Astrocyte of the spinal cord (primary cell): ENCODE results near the gene TMEM234.

Experiments
- DNase-seq: peaks from one replicate; pipeline ENCODE4 v3.0.0; 2011; ENCODE audit warnings: low read depth, low spot score
- H3K4me3 ChIP-seq: 2 replicates; pipeline ENCODE4 v1.5.1; 2011; ENCODE audit warnings: low read depth, mild to moderate bottlenecking, low read length, moderate library complexity
- in situ Hi-C: cut with HindIII; loops from 2 replicates; pipeline ENCODE4 v1.10.0; 2017; ENCODE audit warnings: low sequenced_read_pairs
- TF ChIP-seq, protein P1 (sequence below): IDR thresholded peaks from 2 replicates; pipeline ENCODE4 v1.5.1; 2012; ENCODE audit warnings: low read depth, mild to moderate bottlenecking, low read length, inconsistent platforms

The TMEM234 gene

DNA sequence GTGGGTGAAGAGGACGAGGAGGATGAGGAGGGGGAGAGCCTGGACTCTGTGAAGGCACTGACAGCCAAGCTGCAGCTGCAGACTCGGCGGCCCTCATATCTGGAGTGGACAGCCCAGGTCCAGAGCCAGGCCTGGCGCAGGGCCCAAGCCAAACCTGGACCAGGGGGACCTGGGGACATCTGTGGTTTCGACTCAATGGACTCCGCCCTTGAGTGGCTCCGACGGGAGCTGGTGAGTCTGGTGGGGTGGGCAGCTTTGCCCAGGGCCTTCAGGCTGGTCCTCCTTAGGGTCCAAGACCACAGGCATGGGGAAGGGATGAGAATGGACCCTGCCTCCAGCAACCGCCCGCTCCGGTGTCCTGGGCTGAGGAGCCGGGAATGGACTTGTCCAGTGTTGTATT, 25.3 kb upstream of the TMEM234 start:
- DNase-seq = no peak
- in situ Hi-C loops = no loop called here
- TF ChIP-seq, protein P1, sequence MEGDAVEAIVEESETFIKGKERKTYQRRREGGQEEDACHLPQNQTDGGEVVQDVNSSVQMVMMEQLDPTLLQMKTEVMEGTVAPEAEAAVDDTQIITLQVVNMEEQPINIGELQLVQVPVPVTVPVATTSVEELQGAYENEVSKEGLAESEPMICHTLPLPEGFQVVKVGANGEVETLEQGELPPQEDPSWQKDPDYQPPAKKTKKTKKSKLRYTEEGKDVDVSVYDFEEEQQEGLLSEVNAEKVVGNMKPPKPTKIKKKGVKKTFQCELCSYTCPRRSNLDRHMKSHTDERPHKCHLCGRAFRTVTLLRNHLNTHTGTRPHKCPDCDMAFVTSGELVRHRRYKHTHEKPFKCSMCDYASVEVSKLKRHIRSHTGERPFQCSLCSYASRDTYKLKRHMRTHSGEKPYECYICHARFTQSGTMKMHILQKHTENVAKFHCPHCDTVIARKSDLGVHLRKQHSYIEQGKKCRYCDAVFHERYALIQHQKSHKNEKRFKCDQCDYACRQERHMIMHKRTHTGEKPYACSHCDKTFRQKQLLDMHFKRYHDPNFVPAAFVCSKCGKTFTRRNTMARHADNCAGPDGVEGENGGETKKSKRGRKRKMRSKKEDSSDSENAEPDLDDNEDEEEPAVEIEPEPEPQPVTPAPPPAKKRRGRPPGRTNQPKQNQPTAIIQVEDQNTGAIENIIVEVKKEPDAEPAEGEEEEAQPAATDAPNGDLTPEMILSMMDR = no peak
- no peak overlapping the region for H3K4me3 ChIP-seq

- no peak for DNase-seq
- TF ChIP-seq, protein P1 = no peak
- no peak within 1 kb of the TSS for H3K4me3 ChIP-seq
- in situ Hi-C loops = no loop called here
Measured at GRCh38 chr1:32246888-32247273, 24.7 kb upstream of the TMEM234 start, which contains the start of gene FAM167B. Gene FAM167B, plus strand, starts transcription at chr1:32247222. Its CDS starts 200 bp downstream, at chr1:32247422.

DNA sequence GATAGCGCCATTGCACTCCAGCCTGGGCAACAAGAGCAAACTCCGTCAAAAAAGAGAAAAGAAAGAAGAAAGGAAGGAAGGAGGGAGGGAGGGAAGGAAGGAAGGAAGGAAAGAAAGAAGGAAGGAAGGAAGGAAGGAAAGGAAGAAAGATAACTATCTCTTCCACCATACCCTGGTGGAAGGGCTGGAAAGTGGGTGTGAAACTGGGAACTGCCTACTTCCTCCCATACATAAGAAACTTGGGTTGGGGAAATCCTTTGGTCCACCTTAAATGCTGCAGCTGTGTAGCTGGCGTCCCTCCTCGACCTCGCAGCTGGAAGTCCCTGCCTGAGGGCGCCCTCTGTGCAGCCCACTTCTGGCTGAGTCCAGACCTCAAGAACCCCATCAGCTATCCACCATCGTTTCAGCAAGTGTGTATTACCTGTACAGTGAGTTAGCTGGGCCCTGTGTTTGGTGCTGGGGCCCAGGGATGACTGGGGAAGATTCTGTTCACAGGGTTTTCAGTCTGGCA, 20.2 kb upstream of the TMEM234 start:
- TF ChIP-seq, protein P1 = no peak
- DNase-seq = no peak
- in situ Hi-C loops = no loop called here
- no peak overlapping the region for H3K4me3 ChIP-seq

- in situ Hi-C loops = no loop called here
- peak overlapping the region; percentile 54 for H3K4me3 ChIP-seq
- DNase-seq = peak; percentile 50
- TF ChIP-seq, protein P1 = no peak
Measured at GRCh38 chr1:32241001-32241763, 19.0 kb upstream of the TMEM234 start.

DNA sequence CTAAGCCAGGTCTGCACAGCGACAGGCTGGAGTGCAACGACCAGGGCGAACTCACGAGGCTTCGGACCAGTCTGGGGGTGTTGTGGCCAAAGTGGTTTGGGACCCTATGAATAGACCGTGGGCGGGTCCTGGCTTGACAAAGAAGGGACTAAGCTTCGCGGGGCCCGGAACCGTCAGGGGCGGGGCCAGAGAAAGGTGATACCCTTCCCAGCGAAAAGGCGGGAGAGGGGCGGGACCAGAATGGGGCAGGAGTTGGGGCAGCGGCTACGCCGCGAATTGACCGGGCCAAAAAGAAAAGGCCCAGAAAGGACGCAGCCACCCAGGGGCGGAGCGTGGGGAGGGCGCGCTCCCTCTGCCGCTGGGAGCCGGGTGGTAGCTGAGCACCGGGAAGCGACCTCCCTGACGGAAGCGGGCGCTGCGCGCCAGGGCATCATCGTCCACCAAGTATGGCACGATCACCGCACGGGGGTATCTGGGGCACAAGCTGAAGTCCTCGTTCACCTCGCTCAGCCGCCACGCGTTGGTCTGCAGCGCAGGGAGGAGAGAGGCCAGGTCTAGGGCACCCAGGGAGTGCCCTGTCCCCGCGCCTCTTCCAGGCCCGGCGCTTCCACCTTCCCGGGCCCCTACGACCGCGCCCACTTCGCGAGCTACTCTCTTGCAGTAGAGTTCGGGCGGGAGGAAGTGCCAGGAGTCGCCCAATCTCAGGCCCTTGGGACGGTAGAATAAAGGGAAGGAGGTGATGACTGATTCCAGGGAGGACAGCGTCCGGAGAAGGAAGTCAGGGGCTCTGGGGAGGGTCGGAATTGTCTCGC, 18.2 kb upstream of the TMEM234 start:
- TF ChIP-seq, protein P1 = peak; percentile 26
- in situ Hi-C loops = no loop called here
- DNase-seq = peak; percentile 33
- H3K4me3 ChIP-seq = peak overlapping the region; percentile 54

GRCh38 chr1:32239790-32240139, 17.6 kb upstream of the TMEM234 start:
- in situ Hi-C loops = no loop called here
- TF ChIP-seq, protein P1 = no peak
- no peak for DNase-seq
- no peak overlapping the region for H3K4me3 ChIP-seq
